Tibial nerve (tissue), 4 donors: ENCODE data around the gene VDR.

Experiments
- EP300 ChIP-seq, 2 donors: sonication (generic); formaldehyde crosslinking; IDR thresholded peaks; one replicate each; pipeline ENCODE4 v1.6.1; 2017; ENCODE audit warnings: antibody characterized with exemption in 2 of 2, mild to moderate bottlenecking in 1 of 2
- POLR2A ChIP-seq, 2 donors: fragments of 450-650 bp; IDR thresholded peaks; one replicate each; pipeline ENCODE4 v1.6.1; 2017; ENCODE audit warnings: antibody characterized with exemption in 2 of 2, mild to moderate bottlenecking in 2 of 2, moderate library complexity in 2 of 2
- TF ChIP-seq, protein P1 (sequence below), 5 experiments: fragments of 200-600 bp in 3 of 5; fragments of 450-650 bp in 2 of 5; sonication (generic) in 3 of 5; IDR thresholded peaks; one replicate each; pipeline ENCODE4 v1.5.1; 2016 to 2019; ENCODE audit warnings: antibody characterized with exemption in 5 of 5, mild to moderate bottlenecking in 3 of 5, moderate library complexity in 2 of 5

DNA sequence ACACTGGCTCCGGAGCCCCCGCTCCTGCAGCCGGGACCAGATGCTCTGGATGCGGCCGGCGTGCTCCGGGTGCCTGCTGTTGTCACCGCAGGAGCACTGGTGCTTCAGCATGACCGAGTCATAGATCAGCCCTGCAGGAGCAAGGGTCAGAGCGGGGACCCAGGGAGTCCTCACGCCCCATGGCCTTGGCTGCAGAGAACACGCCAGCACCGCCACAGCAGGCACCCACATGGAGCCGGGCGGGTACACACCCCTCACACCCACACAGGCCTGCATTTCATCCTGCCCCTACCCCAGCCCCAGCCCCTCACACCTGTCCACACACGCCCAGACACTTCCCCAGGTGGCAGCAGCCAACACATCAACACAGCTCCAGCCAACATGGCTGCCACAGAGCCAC is 112.9 kb downstream of the VDR start:
- no peak for TF ChIP-seq POLR2A (IDR thresholded peaks at IDR 0.05)
- TF ChIP-seq, protein P1, sequence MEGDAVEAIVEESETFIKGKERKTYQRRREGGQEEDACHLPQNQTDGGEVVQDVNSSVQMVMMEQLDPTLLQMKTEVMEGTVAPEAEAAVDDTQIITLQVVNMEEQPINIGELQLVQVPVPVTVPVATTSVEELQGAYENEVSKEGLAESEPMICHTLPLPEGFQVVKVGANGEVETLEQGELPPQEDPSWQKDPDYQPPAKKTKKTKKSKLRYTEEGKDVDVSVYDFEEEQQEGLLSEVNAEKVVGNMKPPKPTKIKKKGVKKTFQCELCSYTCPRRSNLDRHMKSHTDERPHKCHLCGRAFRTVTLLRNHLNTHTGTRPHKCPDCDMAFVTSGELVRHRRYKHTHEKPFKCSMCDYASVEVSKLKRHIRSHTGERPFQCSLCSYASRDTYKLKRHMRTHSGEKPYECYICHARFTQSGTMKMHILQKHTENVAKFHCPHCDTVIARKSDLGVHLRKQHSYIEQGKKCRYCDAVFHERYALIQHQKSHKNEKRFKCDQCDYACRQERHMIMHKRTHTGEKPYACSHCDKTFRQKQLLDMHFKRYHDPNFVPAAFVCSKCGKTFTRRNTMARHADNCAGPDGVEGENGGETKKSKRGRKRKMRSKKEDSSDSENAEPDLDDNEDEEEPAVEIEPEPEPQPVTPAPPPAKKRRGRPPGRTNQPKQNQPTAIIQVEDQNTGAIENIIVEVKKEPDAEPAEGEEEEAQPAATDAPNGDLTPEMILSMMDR (IDR thresholded peaks at IDR 0.05): no peak
- no peak for TF ChIP-seq EP300 (IDR thresholded peaks at IDR 0.05)
